HepG2 (cell line): Measurements from ENCODE around the gene PDP2. TPM values are rescaled to one million over a fixed set of nuclear protein-coding genes. Genes with fewer than 3 reads are reported as not detected.

Experiments used
- ATAD3A ChIP-seq: sonication (generic); formaldehyde crosslinking; IDR thresholded peaks from 2 replicates; pipeline ENCODE4 v1.4.0; 2020; ENCODE audit warnings: missing genetic modification reagents
- EP300 ChIP-seq, 3 experiments: sonication (generic) in 1 of 3; formaldehyde crosslinking in 1 of 3; IDR thresholded peaks; 2 replicates each; pipeline versions ENCODE4 v1.5.1 to v1.6.1; 2011 to 2020; ENCODE audit warnings: low read depth in 2 of 3, low read length in 2 of 3, borderline replicate concordance in 1 of 3, improper control_type of control experiment in 1 of 3, mild to moderate bottlenecking in 1 of 3, missing genetic modification reagents in 1 of 3, moderate library complexity in 1 of 3
- REL ChIP-seq: sonication (generic); formaldehyde crosslinking; conservative IDR thresholded peaks from 2 replicates; pipeline ENCODE4 v1.8.0; 2022; ENCODE audit warnings: mild to moderate bottlenecking, missing genetic modification reagents, moderate library complexity
- ZFP82 ChIP-seq: sonication (generic); formaldehyde crosslinking; IDR thresholded peaks from 2 replicates; pipeline ENCODE4 v1.5.1; 2020; ENCODE audit warnings: mild to moderate bottlenecking, missing genetic modification reagents, borderline replicate concordance
- ZNF138 ChIP-seq: sonication (generic); formaldehyde crosslinking; IDR thresholded peaks from 2 replicates; pipeline ENCODE4 v1.5.0; 2020; ENCODE audit warnings: mild to moderate bottlenecking, low read depth, missing genetic modification reagents
- ZNF737 ChIP-seq: sonication (generic); formaldehyde crosslinking; IDR thresholded peaks from 2 replicates; pipeline ENCODE4 v1.5.0; 2020; ENCODE audit warnings: missing genetic modification reagents, mild to moderate bottlenecking, borderline replicate concordance
- polyA plus RNA-seq, 8 experiments: library from polyadenylated mRNA; depleted of rRNA in 3 of 8; stranded (reverse) in 7 of 8; unstranded in 1 of 8; fragments of >200 nt; fragmentation: Illumina TruSeq in 4 of 8; extraction: Trizol in 4 of 8; gene quantifications; 2 replicates each; pipeline versions ENCODE4 v1.2.1 to v1.2.3, GENCODE V29; 2011 to 2016; ENCODE audit warnings: low read depth in 4 of 8, missing spikeins in 1 of 8, mixed read lengths in 1 of 8; ENCODE audit not compliant: insufficient read depth in 1 of 8
- total RNA-seq, 5 experiments: library from RNA; depleted of rRNA; stranded (reverse); fragments of >200 nt; fragmentation: Illumina TruSeq; extraction: Trizol; gene quantifications; 2 replicates each; pipeline ENCODE4 v1.2.3, GENCODE V29; 2016; ENCODE audit warnings: low read depth in 1 of 5
- TF ChIP-seq, protein P1 (sequence below), 2 experiments: fragments of 450-650 bp in 1 of 2; sonication (generic) in 1 of 2; formaldehyde crosslinking in 1 of 2; IDR thresholded peaks; 2 replicates each; pipeline versions ENCODE4 v1.6.1 to v1.8.0; 2016 to 2022; ENCODE audit warnings: antibody characterized with exemption in 1 of 2, mild to moderate bottlenecking in 1 of 2, missing genetic modification reagents in 1 of 2
- TF ChIP-seq, protein P2 (sequence below): sonication (generic); formaldehyde crosslinking; IDR thresholded peaks from 2 replicates; pipeline ENCODE4 v1.8.0; 2022; ENCODE audit warnings: missing genetic modification reagents, mild to moderate bottlenecking, inconsistent platforms, borderline replicate concordance
- TF ChIP-seq, protein P3 (sequence below): IDR thresholded peaks from 2 replicates; pipeline ENCODE4 v1.6.1; 2012; ENCODE audit warnings: low read depth, low read length, improper control_type of control experiment
- TF ChIP-seq, protein P4 (sequence below): sonication (generic); formaldehyde crosslinking; IDR thresholded peaks from 2 replicates; pipeline ENCODE4 v1.8.0; 2022; ENCODE audit warnings: missing genetic modification reagents, low read depth, mild to moderate bottlenecking, borderline replicate concordance
- TF ChIP-seq, protein P5 (sequence below): sonication (generic); formaldehyde crosslinking; conservative IDR thresholded peaks from 2 replicates; pipeline ENCODE4 v1.8.0; 2022; ENCODE audit warnings: missing genetic modification reagents

Gene PDP2
- total and polyA plus RNA-seq, 2 of the 13 experiments (the other 11 are each of a cell fraction or from before 2014, with no cell fraction given) = 12.8 to 15.8 TPM

DNA sequence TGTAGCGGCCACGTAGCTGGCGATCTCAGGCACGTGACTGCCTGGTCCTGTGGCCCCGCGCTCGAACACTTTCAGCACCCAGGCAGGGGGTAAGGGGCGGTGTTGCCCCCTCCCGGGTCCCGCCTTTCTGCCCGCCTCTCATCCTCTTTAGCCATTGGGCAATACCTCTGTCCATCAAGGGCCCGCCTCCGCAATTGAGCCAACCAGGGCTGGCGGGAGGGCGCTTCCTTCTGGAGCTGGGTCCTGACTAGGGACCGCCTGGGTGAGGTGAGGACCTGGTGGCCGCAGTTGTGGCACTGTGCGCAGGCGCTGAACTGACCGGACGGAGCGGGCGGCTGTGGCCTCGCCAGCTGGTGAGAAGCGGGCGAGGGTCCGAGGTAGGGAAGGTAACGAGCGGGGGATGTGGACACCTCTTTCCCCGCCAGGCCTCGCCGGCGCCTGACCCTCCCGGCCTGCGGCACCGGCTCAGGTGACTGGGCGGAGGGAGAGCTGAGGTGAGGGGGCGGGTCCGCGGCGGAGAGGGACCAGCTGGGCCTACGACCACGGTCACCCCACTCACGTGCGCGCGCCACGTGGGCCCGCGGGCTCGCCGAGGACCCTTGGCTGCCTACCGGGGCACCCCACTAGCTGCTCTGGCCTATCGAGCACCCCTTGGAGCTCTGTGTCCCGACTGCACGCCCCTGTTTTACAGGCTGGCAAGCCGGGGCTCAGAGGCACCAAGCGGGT, at the start of gene PDP2 (continued):
- TF ChIP-seq, protein P1, sequence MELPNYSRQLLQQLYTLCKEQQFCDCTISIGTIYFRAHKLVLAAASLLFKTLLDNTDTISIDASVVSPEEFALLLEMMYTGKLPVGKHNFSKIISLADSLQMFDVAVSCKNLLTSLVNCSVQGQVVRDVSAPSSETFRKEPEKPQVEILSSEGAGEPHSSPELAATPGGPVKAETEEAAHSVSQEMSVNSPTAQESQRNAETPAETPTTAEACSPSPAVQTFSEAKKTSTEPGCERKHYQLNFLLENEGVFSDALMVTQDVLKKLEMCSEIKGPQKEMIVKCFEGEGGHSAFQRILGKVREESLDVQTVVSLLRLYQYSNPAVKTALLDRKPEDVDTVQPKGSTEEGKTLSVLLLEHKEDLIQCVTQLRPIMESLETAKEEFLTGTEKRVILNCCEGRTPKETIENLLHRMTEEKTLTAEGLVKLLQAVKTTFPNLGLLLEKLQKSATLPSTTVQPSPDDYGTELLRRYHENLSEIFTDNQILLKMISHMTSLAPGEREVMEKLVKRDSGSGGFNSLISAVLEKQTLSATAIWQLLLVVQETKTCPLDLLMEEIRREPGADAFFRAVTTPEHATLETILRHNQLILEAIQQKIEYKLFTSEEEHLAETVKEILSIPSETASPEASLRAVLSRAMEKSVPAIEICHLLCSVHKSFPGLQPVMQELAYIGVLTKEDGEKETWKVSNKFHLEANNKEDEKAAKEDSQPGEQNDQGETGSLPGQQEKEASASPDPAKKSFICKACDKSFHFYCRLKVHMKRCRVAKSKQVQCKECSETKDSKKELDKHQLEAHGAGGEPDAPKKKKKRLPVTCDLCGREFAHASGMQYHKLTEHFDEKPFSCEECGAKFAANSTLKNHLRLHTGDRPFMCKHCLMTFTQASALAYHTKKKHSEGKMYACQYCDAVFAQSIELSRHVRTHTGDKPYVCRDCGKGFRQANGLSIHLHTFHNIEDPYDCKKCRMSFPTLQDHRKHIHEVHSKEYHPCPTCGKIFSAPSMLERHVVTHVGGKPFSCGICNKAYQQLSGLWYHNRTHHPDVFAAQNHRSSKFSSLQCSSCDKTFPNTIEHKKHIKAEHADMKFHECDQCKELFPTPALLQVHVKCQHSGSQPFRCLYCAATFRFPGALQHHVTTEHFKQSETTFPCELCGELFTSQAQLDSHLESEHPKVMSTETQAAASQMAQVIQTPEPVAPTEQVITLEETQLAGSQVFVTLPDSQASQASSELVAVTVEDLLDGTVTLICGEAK (IDR thresholded peaks at IDR 0.05) = no peak
- TF ChIP-seq, protein P1 (CRISPR knock-in tag; IDR thresholded peaks at IDR 0.05) = peak; percentile 93
- TF ChIP-seq ZFP82 (peak; percentile 93), EP300 (IDR thresholded peaks at IDR 0.05; ENCODE audit: low read depth in 2 of 2, low read length in 2 of 2) (peak in 1 of 2 experiments; percentile 1; a peak in 1 of 4 replicates), EP300 (CRISPR knock-in tag; IDR thresholded peaks at IDR 0.05; ENCODE audit: borderline replicate concordance) (peak; percentile 60; the same call in 1 of the 2 replicates), ATAD3A (CRISPR knock-in tag) (no peak), ZNF737 (CRISPR knock-in tag) (0 out of 2 replicates have a peak, but pooled peaks have one; percentile 77), ZNF138 (CRISPR knock-in tag) (peak; percentile 84; the same call in 1 of the 2 replicates), REL (CRISPR knock-in tag) (peak; percentile 92)
- TF ChIP-seq, protein P2, sequence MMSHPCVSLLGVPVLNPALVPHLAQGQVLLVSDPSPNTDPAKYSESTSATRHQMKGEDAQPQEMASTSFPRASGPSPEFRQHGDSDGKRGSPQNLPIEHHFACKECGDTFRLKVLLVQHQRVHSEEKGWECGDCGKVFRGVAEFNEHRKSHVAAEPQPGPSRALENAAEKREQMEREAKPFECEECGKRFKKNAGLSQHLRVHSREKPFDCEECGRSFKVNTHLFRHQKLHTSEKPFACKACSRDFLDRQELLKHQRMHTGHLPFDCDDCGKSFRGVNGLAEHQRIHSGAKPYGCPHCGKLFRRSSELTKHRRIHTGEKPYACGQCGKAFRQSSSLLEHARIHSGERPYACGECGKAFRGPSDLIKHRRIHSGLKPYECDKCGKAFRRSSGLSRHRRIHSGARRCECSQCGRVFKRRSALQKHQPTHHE (CRISPR knock-in tag) = peak; percentile 98; the same call in 1 of the 2 replicates
- TF ChIP-seq, protein P3, sequence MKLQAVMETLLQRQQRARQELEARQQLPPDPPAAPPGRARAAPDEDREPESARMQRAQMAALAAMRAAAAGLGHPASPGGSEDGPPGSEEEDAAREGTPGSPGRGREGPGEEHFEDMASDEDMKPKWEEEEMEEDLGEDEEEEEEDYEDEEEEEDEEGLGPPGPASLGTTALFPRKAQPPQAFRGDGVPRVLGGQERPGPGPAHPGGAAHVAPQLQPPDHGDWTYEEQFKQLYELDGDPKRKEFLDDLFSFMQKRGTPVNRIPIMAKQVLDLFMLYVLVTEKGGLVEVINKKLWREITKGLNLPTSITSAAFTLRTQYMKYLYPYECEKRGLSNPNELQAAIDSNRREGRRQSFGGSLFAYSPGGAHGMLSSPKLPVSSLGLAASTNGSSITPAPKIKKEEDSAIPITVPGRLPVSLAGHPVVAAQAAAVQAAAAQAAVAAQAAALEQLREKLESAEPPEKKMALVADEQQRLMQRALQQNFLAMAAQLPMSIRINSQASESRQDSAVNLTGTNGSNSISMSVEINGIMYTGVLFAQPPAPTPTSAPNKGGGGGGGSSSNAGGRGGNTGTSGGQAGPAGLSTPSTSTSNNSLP = no peak
- TF ChIP-seq, protein P4, sequence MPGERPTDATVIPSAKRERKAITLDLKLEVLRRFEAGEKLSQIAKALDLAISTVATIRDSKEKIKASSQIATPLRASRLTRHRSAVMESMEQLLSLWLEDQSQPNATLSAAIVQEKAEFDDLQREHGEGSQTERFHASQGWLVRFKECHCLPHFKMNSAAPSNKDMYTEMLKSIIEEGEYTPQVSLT (CRISPR knock-in tag) = peak; percentile 65; the same call in 1 of the 2 replicates
- TF ChIP-seq, protein P5, sequence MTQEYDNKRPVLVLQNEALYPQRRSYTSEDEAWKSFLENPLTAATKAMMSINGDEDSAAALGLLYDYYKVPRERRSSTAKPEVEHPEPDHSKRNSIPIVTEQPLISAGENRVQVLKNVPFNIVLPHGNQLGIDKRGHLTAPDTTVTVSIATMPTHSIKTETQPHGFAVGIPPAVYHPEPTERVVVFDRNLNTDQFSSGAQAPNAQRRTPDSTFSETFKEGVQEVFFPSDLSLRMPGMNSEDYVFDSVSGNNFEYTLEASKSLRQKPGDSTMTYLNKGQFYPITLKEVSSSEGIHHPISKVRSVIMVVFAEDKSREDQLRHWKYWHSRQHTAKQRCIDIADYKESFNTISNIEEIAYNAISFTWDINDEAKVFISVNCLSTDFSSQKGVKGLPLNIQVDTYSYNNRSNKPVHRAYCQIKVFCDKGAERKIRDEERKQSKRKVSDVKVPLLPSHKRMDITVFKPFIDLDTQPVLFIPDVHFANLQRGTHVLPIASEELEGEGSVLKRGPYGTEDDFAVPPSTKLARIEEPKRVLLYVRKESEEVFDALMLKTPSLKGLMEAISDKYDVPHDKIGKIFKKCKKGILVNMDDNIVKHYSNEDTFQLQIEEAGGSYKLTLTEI (CRISPR knock-in tag) = no peak
